SU-DHL-6 (cell line): Measurements from ENCODE around the gene NSDHL.
A peak's percentile ranks its signal among the peaks of the same experiment; 100 is the strongest.

Source experiments
- H2AFZ ChIP-seq: fragments of 200-600 bp; sonication (generic); 2 replicates; pipeline ENCODE4 v1.6.1; 2014; ENCODE audit warnings: low read depth, mild to moderate bottlenecking, moderate library complexity, mixed read lengths, antibody characterized with exemption, low read length; ENCODE audit not compliant: severe bottlenecking
- H3F3A ChIP-seq: fragments of 200-600 bp; shearing (Covaris generic); 2 replicates; pipeline ENCODE4 v1.6.0; 2016; ENCODE audit warnings: antibody characterized with exemption, mild to moderate bottlenecking; ENCODE audit not compliant: insufficient read depth
- H3K27ac ChIP-seq: fragments of 200-600 bp; sonication (generic); 2 replicates; pipeline ENCODE4 v1.5.1; 2016; ENCODE audit warnings: low read depth, mild to moderate bottlenecking, low read length, moderate library complexity, mixed read lengths
- H3K27me3 ChIP-seq: fragments of 200-600 bp; sonication (generic), shearing (Covaris generic); 2 replicates; pipeline ENCODE4 v1.6.0; 2014; ENCODE audit warnings: mild to moderate bottlenecking, low read length
- H3K36me3 ChIP-seq: fragments of 200-600 bp; sonication (generic); 2 replicates; pipeline ENCODE4 v1.6.1; 2014; ENCODE audit warnings: mild to moderate bottlenecking, low read length, mixed read lengths
- H3K4me2 ChIP-seq: fragments of 300-600, 200-600 bp; shearing (Covaris generic), sonication (generic); 2 replicates; pipeline ENCODE4 v1.6.0; 2014; ENCODE audit warnings: low read length, low read depth, mild to moderate bottlenecking; ENCODE audit not compliant: poor library complexity, severe bottlenecking
- H3K4me3 ChIP-seq: fragments of 200-600 bp; sonication (generic); 2 replicates; pipeline ENCODE4 v1.5.1; 2014; ENCODE audit warnings: antibody characterized with exemption, low read length, mild to moderate bottlenecking, mixed read lengths; ENCODE audit not compliant: insufficient read depth, poor library complexity, severe bottlenecking
- H3K79me2 ChIP-seq: fragments of 200-600 bp; sonication (generic); 2 replicates; pipeline ENCODE4 v1.6.1; 2014; ENCODE audit warnings: mild to moderate bottlenecking, low read length, moderate library complexity; ENCODE audit not compliant: insufficient read depth
- H3K9ac ChIP-seq: fragments of 200-600 bp; sonication (generic); 2 replicates; pipeline ENCODE4 v1.7.0; 2014; ENCODE audit warnings: mild to moderate bottlenecking, low read length
- H3K9me2 ChIP-seq: fragments of 200-600 bp; sonication (generic); replicated peaks from 2 replicates; pipeline ENCODE4 v1.6.1; 2014; ENCODE audit warnings: low read length; ENCODE audit not compliant: insufficient read depth
- H3K9me3 ChIP-seq: fragments of 200-600 bp; sonication (generic); 2 replicates; pipeline ENCODE4 v1.6.1; 2014; ENCODE audit warnings: low read length, mixed read lengths; ENCODE audit not compliant: insufficient read depth
- H4K20me1 ChIP-seq: fragments of 200-600 bp; sonication (generic); 2 replicates; pipeline ENCODE4 v1.6.1; 2014; ENCODE audit warnings: low read depth, mild to moderate bottlenecking, antibody characterized with exemption, low read length, moderate library complexity, mixed read lengths
- EZH2phosphoT487 ChIP-seq: fragments of 200-600 bp; sonication (generic), shearing (Covaris generic); conservative IDR thresholded peaks from 2 replicates; pipeline ENCODE4 v1.6.1; 2018; ENCODE audit warnings: mild to moderate bottlenecking, antibody characterized with exemption, low read length, moderate library complexity, mixed read lengths
- TF ChIP-seq, protein P1 (sequence below): fragments of 200-600 bp; sonication (generic); IDR thresholded peaks from one replicate; pipeline ENCODE4 v1.5.1; 2017; ENCODE audit warnings: antibody characterized with exemption, mild to moderate bottlenecking, low read length, moderate library complexity; ENCODE audit not compliant: insufficient read depth, poor library complexity, severe bottlenecking

NSDHL gene

DNA sequence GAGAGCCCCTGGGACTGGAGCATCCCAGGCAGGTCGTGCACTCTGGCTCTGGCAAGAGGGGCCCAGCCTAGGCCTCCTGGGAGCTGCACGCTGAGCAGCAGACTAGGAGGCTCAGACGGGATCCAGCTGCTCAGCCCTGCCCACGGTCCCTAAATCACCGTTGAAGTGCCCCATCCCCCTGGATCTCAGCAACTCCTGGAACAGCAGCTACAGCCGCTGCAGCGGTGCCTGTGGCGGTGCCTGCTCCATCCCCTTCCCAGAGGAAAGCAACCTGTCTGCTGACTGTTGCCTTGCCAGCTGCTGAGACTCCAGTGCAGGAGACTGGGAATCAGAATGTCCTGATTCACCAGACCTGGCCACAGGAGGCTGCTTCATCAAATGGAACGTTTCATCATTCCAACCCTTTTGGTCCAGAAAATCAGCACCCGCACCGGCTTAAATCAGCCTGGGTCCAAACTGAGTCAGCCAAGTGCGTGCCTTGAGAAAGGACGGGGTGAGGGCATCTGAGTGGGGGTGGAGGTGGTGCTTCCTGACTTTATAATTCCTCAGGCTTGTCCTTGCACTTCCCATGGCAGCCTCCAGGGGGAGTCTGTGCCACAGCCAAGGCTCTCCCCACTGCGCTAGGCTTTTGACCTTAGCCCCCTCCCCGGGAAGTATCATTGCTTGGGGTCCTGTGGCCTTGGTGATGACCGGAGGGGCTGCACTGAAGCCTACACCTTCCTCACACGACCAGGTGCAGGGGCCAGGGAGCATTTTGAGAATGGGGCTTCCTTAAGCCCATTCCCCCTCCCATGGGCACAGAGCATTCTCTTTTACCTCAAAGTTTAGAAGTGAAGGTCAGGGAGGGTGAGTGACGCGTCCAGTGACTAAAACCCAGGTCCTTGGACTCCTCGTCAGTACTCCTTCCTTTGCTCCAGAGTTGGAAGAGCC lies 73.6 kb downstream of the NSDHL start:
- Histone ChIP-seq H2AFZ (no peak overlapping the region), H3K4me3 (no peak overlapping the region), H3K79me2 (no peaks in the 10 kb centered on the region), H3K27me3 (no peaks in the 10 kb centered on the region), H3K36me3 (no peaks in the 10 kb centered on the region), H3F3A (no peaks in the 10 kb centered on the region), H4K20me1 (no peaks in the 10 kb centered on the region), H3K4me2 (no peak overlapping the region), H3K27ac (no peak overlapping the region), H3K9ac (no peak overlapping the region), H3K9me2 (no peaks in the 10 kb centered on the region), H3K9me3 (no peaks in the 10 kb centered on the region)
- TF ChIP-seq, protein P1, sequence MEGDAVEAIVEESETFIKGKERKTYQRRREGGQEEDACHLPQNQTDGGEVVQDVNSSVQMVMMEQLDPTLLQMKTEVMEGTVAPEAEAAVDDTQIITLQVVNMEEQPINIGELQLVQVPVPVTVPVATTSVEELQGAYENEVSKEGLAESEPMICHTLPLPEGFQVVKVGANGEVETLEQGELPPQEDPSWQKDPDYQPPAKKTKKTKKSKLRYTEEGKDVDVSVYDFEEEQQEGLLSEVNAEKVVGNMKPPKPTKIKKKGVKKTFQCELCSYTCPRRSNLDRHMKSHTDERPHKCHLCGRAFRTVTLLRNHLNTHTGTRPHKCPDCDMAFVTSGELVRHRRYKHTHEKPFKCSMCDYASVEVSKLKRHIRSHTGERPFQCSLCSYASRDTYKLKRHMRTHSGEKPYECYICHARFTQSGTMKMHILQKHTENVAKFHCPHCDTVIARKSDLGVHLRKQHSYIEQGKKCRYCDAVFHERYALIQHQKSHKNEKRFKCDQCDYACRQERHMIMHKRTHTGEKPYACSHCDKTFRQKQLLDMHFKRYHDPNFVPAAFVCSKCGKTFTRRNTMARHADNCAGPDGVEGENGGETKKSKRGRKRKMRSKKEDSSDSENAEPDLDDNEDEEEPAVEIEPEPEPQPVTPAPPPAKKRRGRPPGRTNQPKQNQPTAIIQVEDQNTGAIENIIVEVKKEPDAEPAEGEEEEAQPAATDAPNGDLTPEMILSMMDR = peak; percentile 30
- no peak for TF ChIP-seq EZH2phosphoT487

DNA sequence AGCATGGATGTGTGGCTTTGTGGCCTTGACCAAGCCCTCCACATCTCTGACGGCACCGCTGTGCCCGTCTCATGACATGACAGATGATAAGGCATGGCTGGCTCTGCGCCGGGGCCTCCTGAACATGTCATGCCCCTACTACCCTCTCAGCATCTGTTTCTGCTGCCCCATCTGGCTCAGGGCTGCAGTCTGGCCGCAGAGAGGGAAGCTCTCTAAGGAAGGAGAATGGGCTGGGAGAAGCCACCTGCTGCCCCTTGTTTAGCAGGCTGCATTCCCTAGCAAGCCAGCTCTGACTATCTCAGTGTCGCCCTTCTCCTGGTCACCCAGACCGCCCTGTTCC lies 74.2 kb downstream of the NSDHL start:
- no peaks in the 10 kb centered on the region for H3K79me2 ChIP-seq
- H3K4me3 ChIP-seq = no peak overlapping the region
- H3F3A ChIP-seq = no peaks in the 10 kb centered on the region
- H3K4me2 ChIP-seq = no peak overlapping the region
- no peaks in the 10 kb centered on the region for H3K9me3 ChIP-seq
- H3K36me3 ChIP-seq = no peaks in the 10 kb centered on the region
- no peak overlapping the region for H2AFZ ChIP-seq
- TF ChIP-seq, protein P1 = no peak
- TF ChIP-seq EZH2phosphoT487 = no peak
- no peaks in the 10 kb centered on the region for H4K20me1 ChIP-seq
- no peaks in the 10 kb centered on the region for H3K9me2 ChIP-seq
- H3K9ac ChIP-seq = no peak overlapping the region
- no peaks in the 10 kb centered on the region for H3K27me3 ChIP-seq
- H3K27ac ChIP-seq = no peak overlapping the region

DNA sequence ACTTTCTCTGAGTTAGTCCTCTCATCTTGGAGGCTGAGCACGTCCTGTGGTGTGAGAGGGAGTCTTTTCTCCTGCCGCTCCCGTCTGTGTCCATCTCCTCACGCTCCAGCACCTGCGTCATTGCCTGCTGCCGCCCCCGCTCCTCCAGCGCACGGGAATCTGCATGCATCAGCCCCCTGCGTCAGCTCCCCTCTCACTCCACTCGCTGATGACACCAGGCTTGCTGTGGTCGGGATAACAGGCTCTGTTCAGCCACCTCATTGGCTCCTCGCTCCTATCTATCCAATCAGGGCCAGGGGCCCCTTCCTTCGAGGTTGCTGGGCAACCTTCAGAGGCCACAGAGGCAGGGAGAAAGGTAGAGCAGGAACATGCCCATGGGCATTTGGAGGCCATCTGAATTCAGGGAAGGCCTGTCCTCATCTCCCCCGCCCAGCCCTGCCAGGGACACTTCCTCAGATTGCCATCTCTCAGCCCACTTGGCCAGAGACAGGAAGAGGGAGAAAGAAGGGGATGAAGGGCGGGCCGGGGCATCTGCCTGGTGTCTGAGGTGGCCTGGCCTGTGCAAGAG lies 76.3 kb downstream of the NSDHL start:
- H3K27me3 ChIP-seq = no peaks in the 10 kb centered on the region
- H3K36me3 ChIP-seq = no peaks in the 10 kb centered on the region
- TF ChIP-seq EZH2phosphoT487 = no peak
- TF ChIP-seq, protein P1 = no peak
- no peak overlapping the region for H3K9ac ChIP-seq
- H3K4me3 ChIP-seq = no peak overlapping the region
- no peak overlapping the region for H3K4me2 ChIP-seq
- no peaks in the 10 kb centered on the region for H3K9me3 ChIP-seq
- no peaks in the 10 kb centered on the region for H4K20me1 ChIP-seq
- no peaks in the 10 kb centered on the region for H3K79me2 ChIP-seq
- no peaks in the 10 kb centered on the region for H3F3A ChIP-seq
- no peak overlapping the region for H2AFZ ChIP-seq
- H3K27ac ChIP-seq = no peak overlapping the region
- H3K9me2 ChIP-seq = no peaks in the 10 kb centered on the region
